Fibroblast of skin of left quadriceps (primary cell): ENCODE data around the gene C19orf53.

ENCODE experiments used
- DNase-seq, 2 experiments: peaks; one replicate each; pipeline ENCODE4 v3.0.0-alpha.2; 2013; ENCODE audit warnings: low read depth in 2 of 2

The C19orf53 gene

DNA sequence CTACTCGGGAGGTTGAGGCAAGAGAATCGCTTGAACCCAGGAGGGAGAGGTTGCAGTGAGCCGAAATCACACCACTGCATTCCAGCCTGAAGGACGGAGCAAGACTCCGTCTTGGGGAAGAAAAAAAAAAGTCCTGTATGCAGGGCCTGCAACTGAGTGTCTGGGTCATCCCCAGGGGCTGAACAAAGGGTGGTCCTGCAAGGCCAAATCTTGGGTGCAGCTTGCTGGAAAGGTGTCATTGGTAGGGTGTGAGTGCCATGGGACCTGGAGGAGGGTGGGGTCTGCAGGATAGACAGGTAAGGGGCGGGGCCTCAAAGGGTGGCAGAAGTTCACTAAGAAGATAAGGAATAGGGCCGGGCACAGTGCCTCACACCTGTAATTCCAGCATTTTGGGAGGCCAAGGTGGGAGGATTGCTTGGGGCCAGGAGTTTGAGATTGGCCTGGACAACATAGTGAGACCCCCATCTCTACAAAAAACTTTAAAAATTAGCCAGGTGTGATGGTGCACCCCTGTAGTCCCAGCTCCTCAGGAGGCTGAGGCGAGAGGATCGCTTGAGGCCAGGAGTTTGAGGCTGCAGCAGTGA lies 52.5 kb downstream of the C19orf53 start:
- DNase-seq = no peak

DNA sequence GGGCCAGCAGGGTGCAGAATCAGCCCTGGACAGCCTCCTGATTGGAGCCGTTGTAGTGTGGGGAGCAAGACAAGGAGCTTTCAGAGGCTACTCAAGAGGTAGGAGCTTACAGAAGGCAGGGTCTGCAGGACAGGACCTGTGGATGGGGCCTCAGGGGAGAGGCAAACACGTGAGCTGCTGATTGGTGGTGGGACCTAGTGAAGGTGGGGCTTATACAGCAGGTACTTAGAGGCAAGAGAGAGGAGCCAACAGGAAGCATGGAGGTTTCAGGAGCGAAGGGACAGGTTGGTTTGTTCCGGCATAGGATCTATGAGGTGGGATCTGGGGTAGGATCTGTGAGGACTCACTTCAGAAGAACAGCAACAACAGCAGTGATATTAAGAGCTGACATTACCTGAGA lies 53.4 kb downstream of the C19orf53 start:
- DNase-seq = no peak
